GM18505 (cell line): Measurements from ENCODE around the gene SLC6A6.
"Not testable (repeated sequence)": the region's sequence is repeated elsewhere in the genome, so short reads cannot be mapped to it uniquely, and the experiment has no call there.

ENCODE experiments used
- ATAC-seq: cut with Tn5 transposase; IDR thresholded peaks from one replicate; pipeline ENCODE4 v1.9.1; 2021; ENCODE audit not compliant: unreplicated experiment
- POLR2A ChIP-seq: IDR thresholded peaks from 4 replicates; pipeline ENCODE4 v1.6.1; 2011; ENCODE audit warnings: borderline replicate concordance; ENCODE audit not compliant: insufficient read depth, insufficient read length; ENCODE audit errors: extremely low read depth

The SLC6A6 gene

DNA sequence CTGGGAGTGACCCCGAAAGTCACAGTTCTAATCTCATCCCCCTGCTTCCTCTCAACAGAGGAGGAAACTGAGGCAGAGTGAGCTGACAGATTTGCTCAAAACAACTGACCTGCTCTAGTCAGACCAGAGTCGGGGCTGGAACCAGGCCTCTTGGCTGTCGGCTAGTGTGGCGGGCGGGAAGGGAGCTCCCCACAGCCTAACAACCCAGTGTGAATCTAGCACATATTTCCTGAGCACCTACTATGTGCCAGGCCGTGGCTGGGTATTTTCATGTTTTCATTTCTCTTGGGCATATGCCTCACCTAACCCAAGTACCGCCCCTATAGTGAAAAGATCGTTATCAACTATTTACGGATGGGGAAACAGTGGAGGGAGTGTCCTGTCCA, 110.5 kb downstream of the SLC6A6 start:
- ATAC-seq, result no peak
- no peak for TF ChIP-seq POLR2A

GRCh38 chr3:14513566-14514322, 111.3 kb downstream of the SLC6A6 start:
- ATAC-seq, result no peak

DNA sequence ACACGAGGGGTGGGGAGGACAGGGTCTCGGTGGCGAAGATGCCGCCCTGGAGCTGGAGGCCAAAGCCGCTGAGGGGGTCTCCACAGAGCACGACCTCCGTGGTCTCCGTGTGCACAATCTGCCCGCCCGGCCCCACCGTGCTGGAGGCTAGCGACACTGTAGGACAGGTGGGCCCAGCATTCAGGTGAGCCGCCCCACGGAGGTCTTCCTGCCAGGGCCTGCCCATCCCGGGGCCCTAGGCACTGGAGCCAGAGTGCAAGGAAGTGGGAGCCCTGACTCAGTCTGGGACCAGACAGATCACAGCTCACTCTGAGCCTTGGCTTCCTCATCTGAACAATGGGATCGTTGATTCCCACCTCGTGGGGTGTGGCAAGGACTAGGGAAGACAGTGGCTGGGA, 111.9 kb downstream of the SLC6A6 start:
- ATAC-seq, result no peak
- TF ChIP-seq POLR2A, result no peak

More at GRCh38 chr3:14513566-14514322, 111.3 kb downstream of the SLC6A6 start:
- no peak for TF ChIP-seq POLR2A

DNA sequence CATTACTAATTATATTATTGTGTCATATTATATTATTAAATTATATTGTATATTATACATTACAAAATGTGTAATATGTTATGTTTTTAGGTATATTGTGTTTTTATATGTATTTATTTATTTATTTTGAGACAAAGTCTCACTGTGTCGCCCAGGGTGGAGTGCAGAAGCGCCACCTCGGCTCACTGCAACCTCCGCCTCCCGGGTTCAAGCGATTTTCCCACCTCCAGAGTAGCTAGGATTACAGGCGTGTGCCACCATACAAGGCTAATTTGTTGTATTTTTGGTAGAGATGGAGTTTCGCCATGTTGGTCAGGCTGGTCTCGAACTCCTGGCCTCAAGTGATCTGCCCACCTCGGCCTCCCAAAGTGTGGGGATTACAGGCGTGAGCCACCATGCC, 113.1 kb downstream of the SLC6A6 start:
- ATAC-seq, result not testable (repeated sequence)

GRCh38 chr3:14516738-14517345, 114.4 kb downstream of the SLC6A6 start:
- TF ChIP-seq POLR2A, result no peak
- no peak for ATAC-seq

- ATAC-seq, result no peak
- TF ChIP-seq POLR2A, result no peak
Measured at GRCh38 chr3:14517601-14518431, 115.4 kb downstream of the SLC6A6 start.

DNA sequence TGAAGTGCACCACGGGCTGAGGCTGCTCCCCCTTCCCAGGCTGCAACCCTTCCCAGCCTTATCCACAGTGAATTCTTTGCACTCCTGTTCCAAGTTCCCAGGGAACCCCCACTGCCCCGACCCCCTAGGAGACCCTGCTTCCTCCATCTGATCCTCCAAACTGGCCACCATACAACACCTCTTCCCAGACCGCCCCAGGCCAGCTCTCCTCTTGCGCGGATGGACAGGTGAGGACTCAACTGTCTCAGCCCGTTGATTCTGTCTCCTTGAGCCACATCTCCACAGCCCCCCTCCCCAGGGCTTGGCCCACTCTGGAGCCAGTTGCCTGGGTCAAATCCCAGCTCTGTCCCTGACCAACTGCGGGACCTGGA, 116.0 kb downstream of the SLC6A6 start:
- TF ChIP-seq POLR2A, result no peak
- ATAC-seq, result no peak

DNA sequence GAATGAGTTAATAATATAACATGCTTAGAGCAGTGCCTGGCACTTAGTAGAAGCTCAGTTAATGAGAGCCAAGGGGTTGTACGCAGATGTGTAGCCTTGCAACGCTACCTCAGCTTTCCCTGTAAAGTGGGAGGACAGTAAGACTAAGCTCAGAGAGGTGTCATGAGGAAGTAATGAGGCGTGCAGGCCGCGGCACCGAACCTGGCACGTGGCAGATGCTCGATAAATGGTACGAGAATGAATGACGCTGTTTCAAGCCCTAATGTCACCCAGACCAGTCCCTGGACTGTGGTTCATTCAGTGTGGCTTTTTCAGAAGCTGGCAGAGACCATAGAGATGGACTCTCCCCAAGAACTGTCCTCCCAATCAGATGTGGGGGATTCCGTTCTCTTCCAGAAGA, 116.5 kb downstream of the SLC6A6 start:
- TF ChIP-seq POLR2A, result no peak
- ATAC-seq, result no peak

DNA sequence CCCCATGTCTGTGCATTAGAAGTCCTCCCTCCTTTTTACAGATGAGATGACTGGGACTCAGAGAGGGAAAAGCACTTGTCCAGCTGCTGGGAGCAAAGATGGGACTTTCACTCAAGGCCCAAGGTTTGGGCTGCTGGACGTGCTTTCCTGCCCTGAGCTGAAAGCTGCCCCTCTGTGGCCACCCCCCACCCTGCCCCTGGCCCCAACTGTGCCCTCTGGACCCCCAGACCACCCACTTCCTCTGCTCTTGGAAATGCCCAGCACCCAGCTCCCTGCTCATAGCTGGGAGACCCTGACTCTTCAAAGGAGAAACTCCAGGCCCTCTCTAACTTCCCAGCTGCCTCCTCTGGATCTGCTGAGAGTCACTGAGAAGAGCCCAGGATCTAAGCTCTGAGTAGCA, 117.0 kb downstream of the SLC6A6 start:
- ATAC-seq, result no peak
- no peak for TF ChIP-seq POLR2A

GRCh38 chr3:14520149-14520548, 117.7 kb downstream of the SLC6A6 start:
- ATAC-seq, result no peak
- TF ChIP-seq POLR2A, result no peak

- TF ChIP-seq POLR2A, result no peak
- no peak for ATAC-seq
Measured at GRCh38 chr3:14520967-14521366, 118.6 kb downstream of the SLC6A6 start.

- TF ChIP-seq POLR2A, result no peak
- no peak for ATAC-seq
Measured at GRCh38 chr3:14521611-14522010, 119.2 kb downstream of the SLC6A6 start.

- no peak for TF ChIP-seq POLR2A
- no peak for ATAC-seq
Measured at GRCh38 chr3:14522129-14522691, 119.8 kb downstream of the SLC6A6 start.
